ENCODE data around the gene ARHGAP31. TPM values are rescaled to one million over a fixed set of nuclear protein-coding genes. Genes with fewer than 3 reads are reported as not detected.

Gene ARHGAP31
- total RNA-seq, 2 experiments from 2014 or later: 1.6 to 1.7 TPM

DNA sequence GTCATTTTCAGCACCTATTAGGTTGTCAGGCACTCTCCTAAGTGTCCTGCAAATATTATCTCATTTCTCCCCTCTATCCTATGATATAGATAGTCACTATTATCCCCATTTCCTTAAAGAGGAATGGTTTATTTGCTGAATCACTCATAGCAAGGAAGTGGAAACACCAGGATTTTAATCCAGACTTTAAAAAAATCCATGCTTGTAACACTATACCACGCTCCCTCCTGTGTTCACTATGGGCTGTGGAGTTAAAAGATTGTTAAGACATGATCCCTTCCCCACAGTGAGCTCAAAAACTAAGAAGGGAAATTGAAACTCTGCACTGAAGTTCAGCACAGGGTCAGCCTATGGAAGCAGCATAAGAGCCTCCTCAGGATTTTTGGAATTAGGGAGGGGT is 109.0 kb downstream of the ARHGAP31 start:
- Mint-ChIP-seq H3K4me1 (no peaks in the 10 kb centered on the region), H3K4me3 (no peak overlapping the region)

DNA sequence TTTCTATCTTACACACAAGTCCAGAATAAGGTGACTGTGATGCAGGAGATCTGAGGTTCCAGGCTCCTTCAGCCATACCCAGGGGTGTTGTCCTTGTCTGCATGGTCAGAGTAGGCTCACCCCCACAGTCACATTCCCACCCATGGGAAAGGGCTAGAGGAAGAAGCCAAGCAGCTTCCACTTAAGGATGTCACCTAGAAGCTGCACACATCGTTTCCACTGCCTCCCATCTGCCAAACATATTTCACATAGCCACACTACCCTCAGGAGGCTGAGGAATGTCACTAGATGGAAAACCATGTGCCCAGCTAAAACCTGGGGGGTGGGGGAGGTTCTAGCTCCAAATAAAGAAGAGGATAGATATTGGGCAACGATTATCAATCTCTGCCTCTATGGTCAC is 111.1 kb downstream of the ARHGAP31 start:
- DNase-seq: no peak
- H3K27ac Mint-ChIP-seq: no peak overlapping the region
- no peaks in the 10 kb centered on the region for H3K36me3 Mint-ChIP-seq
- H3K4me3 Mint-ChIP-seq: no peak overlapping the region
- POLR2A ChIA-PET: no interaction called here
- H3K27me3 Mint-ChIP-seq: no peaks in the 10 kb centered on the region
- ATAC-seq (ENCODE audit: low read depth): no peak
- H3K9me3 Mint-ChIP-seq: no peaks in the 10 kb centered on the region
- H3K4me1 Mint-ChIP-seq: no peaks in the 10 kb centered on the region

More for the DNA sequence above, 109.0 kb downstream of the ARHGAP31 start:
- Mint-ChIP-seq H3K36me3 (peaks cover 3% of the 10 kb centered on the region), H3K9me3 (no peaks in the 10 kb centered on the region), H3K27me3 (no peaks in the 10 kb centered on the region), H3K27ac (no peak overlapping the region)
- no peak for ATAC-seq (ENCODE audit: low read depth)
- DNase-seq: no peak
- POLR2A ChIA-PET: no interaction called here

DNA sequence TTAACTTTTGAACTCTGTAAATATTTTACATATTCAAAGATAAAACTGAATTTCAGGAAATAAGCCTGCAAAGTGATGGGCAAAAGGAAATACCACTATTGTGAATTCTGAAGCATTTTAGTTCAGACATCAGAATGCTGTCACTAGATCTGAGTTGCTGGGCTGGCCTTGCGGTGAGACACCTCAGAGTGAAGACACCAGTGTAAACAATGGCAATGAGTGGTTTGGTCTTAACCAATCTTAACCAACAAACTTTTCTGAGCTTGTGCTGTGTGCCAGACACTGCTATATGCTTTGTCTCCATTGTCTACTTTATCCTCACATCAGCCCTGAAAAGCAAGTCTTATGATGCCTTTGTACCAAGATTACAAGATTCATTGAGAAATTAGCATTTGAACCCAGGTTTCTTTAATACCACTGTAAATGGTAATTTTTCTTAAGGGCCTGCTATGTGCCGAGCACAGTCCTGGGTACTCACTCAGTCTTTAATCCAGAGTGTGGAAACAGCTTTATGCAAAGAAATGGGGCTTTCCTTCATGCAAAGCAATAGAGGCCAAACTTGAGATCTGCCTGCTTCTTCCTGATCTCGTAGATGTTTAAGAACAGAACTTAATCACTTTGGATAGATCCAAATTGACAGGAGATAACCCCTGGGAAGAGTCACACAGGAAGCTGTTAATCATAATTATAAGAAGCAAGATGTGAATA is 114.2 kb downstream of the ARHGAP31 start:
- H3K9me3 Mint-ChIP-seq: no peaks in the 10 kb centered on the region
- DNase-seq (no peak), ATAC-seq (ENCODE audit: low read depth) (no peak)
- H3K27me3 Mint-ChIP-seq: no peaks in the 10 kb centered on the region
- H3K4me1 Mint-ChIP-seq: no peaks in the 10 kb centered on the region
- H3K27ac Mint-ChIP-seq: no peak overlapping the region
- no peak overlapping the region for H3K4me3 Mint-ChIP-seq
- H3K36me3 Mint-ChIP-seq: no peaks in the 10 kb centered on the region
- POLR2A ChIA-PET: no interaction called here

DNA sequence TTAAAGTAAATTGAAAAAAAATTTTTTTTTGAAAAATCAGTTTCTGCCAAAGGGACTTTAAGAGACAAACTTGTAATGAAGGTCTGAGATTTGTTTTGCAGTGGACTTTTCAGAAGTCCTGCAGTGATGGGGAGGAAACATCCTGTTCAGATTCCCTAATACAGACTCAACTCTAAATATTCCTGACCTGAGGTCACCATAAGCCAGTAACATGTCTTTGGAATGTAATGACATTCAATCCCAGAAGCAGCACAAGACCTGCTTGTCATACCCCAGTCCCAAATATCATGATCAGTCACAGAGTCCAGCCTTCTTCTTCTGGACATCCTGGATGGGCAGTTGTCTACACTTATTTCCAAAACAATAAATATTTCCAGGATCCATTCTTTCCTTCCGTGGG is 115.7 kb downstream of the ARHGAP31 start:
- no peak for DNase-seq
- ATAC-seq (ENCODE audit: low read depth): no peak
- POLR2A ChIA-PET: no interaction called here
- H3K4me1 Mint-ChIP-seq: peaks cover 3% of the 10 kb centered on the region
- no peak overlapping the region for H3K27ac Mint-ChIP-seq
- no peaks in the 10 kb centered on the region for H3K9me3 Mint-ChIP-seq
- H3K4me3 Mint-ChIP-seq: no peak overlapping the region
- H3K36me3 Mint-ChIP-seq: no peaks in the 10 kb centered on the region
- H3K27me3 Mint-ChIP-seq: no peaks in the 10 kb centered on the region

DNA sequence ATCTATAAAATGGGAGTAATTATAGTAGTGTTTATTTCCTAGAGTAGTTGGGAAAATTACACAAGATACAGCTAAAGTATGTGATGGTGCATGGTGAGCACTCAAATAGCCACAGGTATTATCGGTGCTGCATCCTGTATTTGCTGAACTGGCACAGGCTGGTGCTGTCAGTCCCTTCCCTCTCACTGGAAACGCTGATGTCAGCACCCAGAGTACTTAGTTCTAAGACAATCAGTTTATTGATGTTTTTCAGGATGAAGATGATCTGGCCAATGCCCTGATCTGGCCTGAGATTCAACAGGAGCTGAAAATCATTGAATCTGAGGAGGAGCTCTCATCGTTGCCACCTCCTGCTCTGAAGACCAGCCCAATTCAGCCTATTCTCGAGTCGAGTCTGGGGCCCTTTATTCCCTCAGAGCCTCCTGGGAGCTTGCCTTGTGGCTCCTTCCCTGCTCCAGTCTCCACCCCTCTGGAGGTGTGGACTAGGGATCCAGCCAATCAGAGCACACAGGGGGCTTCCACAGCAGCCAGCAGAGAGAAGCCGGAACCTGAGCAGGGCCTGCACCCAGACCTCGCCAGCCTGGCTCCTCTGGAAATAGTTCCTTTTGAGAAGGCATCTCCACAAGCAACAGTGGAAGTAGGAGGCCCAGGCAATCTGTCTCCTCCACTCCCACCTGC is 119.6 kb downstream of the ARHGAP31 start:
- H3K36me3 Mint-ChIP-seq: no peaks in the 10 kb centered on the region
- H3K27me3 Mint-ChIP-seq: no peaks in the 10 kb centered on the region
- H3K9me3 Mint-ChIP-seq: no peaks in the 10 kb centered on the region
- ATAC-seq (ENCODE audit: low read depth) (no peak), DNase-seq (no peak)
- no peak overlapping the region for H3K27ac Mint-ChIP-seq
- peaks cover 3% of the 10 kb centered on the region for H3K4me1 Mint-ChIP-seq
- POLR2A ChIA-PET: no interaction called here
- no peak overlapping the region for H3K4me3 Mint-ChIP-seq

DNA sequence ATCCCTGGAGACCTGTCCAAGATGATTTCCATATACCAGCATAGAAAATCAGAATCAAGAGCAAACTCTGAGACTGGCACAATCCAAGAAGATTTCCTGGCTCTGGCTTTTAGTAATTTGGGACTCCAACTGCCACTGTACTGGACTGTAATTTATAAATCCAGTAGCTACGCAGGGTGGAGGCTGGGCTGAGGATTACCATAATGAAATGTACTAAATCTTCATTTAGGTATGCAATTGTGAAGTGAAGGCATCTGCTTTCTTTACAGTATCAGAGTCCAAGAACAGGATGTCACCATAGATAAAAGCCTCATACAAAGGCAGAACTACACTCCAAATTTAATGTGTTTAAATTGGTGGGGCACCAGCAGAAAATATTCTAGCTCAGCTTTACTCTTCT is 122.7 kb downstream of the ARHGAP31 start:
- ATAC-seq (ENCODE audit: low read depth) (no peak), DNase-seq (no peak)
- peaks cover 1% of the 10 kb centered on the region for H3K9me3 Mint-ChIP-seq
- H3K4me1 Mint-ChIP-seq: peaks cover 9% of the 10 kb centered on the region
- no peak overlapping the region for H3K27ac Mint-ChIP-seq
- no peaks in the 10 kb centered on the region for H3K27me3 Mint-ChIP-seq
- POLR2A ChIA-PET: no interaction called here
- no peak overlapping the region for H3K4me3 Mint-ChIP-seq
- no peaks in the 10 kb centered on the region for H3K36me3 Mint-ChIP-seq

DNA sequence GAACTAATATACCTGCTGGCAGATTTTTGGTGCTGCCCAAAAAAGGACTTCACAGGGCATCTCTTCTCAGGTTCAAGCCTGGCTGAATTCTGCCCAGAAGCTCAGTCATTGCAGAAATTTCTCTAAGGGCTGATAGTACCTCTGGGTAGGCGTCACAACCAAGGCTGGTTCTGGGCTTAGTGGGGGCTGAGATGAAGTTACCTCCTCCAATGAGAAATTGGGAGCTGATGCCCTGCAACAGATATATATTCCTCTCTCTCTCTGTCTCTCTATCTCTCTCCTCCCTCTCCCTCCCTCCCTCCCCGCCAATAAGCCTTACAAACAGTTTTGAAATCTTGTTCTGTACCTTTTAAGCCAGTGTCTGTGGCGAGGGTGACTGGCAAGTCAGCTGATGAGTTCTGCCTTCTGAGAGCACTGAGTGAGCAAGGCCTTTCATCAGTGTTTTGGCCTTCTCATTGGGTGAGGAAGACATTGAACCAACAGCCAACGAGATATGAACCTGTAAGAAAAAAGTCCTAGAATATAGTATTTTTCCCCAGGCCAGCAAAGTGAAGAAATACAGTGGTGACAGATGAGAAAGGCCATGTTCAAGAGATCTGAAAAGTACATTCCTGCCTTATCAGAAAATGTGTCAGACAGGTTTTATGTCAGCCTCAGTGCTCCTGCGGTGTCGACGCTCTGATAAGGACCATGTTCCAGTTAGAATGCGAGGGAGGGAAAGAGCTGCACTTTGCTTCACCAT is 123.8 kb downstream of the ARHGAP31 start:
- Mint-ChIP-seq H3K36me3 (no peaks in the 10 kb centered on the region), H3K27me3 (no peaks in the 10 kb centered on the region), H3K4me1 (peaks cover 13% of the 10 kb centered on the region), H3K4me3 (no peak overlapping the region), H3K9me3 (peaks cover 8% of the 10 kb centered on the region), H3K27ac (no peak overlapping the region)
- ATAC-seq (ENCODE audit: low read depth): no peak
- no peak for DNase-seq
- POLR2A ChIA-PET: no interaction called here

DNA sequence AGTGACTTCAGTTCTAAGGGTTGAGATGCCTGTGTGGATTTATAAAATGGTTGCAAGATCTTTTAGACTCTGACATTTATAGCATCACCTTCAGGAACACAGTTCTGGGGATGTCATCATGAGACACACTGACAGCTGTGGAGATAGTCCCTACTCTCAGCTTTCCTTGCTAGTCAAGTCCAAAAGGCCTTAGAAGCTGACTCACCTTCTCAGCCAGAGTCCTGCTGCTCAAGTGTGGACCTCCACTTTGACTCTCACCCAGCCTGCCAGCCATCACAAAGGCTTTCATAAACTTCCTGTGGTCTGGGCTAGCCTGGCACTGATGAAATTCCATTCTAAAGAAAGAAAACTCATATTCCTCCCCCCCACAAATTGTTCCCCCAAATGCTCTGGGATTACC is 124.5 kb downstream of the ARHGAP31 start:
- POLR2A ChIA-PET: no interaction called here
- Mint-ChIP-seq H3K27me3 (no peaks in the 10 kb centered on the region), H3K4me3 (no peak overlapping the region), H3K9me3 (peaks cover 8% of the 10 kb centered on the region), H3K36me3 (no peaks in the 10 kb centered on the region), H3K27ac (no peak overlapping the region), H3K4me1 (peaks cover 13% of the 10 kb centered on the region)
- DNase-seq (no peak), ATAC-seq (ENCODE audit: low read depth) (no peak)

DNA sequence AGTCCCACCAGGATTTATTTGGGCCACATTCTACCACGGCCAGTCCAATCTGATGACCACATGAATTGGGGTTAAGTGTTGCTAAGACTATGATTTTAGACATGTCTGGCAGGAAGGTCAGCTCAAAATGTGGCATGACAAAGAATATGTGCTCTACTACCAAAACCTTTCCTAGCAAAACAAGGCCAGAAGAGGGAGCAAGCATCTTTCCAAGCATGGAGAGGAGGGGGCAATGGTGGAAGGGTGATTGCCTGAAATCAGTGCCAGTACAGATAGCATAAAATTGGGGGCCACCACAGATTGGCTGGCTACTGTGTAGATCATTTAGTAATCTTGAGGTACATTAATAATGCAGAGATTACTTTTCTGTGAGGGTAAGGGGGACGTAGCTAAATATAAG is 126.0 kb downstream of the ARHGAP31 start:
- Mint-ChIP-seq H3K27ac (no peak overlapping the region), H3K4me3 (no peak overlapping the region), H3K4me1 (peaks cover 10% of the 10 kb centered on the region), H3K36me3 (no peaks in the 10 kb centered on the region), H3K27me3 (no peaks in the 10 kb centered on the region), H3K9me3 (peaks cover 8% of the 10 kb centered on the region)
- no peak for ATAC-seq (ENCODE audit: low read depth)
- POLR2A ChIA-PET: interaction anchor here (0.7 kb wide), 1 partner anchor 14 kb away, joined by 3 read pairs; no protein-coding TSS in a partner anchor
- no peak for DNase-seq

DNA sequence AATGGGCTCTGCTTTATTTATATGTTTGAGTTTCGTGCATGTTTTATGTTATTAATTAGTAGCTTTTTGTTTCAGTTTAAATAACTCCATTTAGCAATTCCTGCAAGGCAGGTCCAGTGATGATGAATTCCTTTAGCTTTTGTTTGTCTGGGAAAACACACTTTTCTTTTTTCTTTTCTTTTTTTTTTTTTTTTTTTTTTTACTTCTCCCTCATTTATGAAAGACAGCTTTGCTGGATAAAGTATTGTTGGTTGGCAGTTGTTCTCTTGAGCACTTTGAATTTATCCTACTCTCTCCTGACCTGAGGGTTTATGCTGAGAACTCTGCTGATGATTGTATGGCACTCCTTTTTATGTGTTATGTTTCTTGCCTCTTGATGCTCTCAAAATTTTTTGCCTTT is 133.5 kb downstream of the ARHGAP31 start:
- ATAC-seq (ENCODE audit: low read depth): no peak
- Mint-ChIP-seq H3K36me3 (peaks cover 49% of the 10 kb centered on the region), H3K27ac (no peak overlapping the region), H3K27me3 (no peaks in the 10 kb centered on the region), H3K9me3 (peaks cover 32% of the 10 kb centered on the region), H3K4me3 (no peak overlapping the region), H3K4me1 (no peaks in the 10 kb centered on the region)
- POLR2A ChIA-PET: no interaction called here
- DNase-seq: no peak

DNA sequence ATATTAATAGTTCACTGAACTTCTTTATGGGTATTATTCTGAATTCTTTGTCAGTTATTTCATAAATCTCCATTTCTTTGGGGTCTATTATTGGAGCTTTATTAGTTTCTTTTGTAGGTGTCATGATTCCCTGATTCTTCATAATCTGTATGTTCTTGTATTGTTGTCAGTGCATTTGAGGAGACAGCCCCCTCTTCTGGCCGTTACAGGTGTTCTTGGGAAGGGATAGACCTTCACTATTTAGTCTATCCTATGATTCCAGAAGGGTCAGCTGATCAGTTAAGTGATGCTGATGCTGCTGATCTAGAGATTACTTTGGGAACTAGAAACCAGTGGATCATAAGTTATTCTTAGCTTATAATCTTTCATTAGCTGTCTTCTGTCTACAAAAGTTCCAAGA is 134.4 kb downstream of the ARHGAP31 start:
- H3K4me3 Mint-ChIP-seq: no peak overlapping the region
- DNase-seq (no peak), ATAC-seq (ENCODE audit: low read depth) (no peak)
- H3K36me3 Mint-ChIP-seq: peaks cover 54% of the 10 kb centered on the region
- H3K4me1 Mint-ChIP-seq: no peaks in the 10 kb centered on the region
- no peaks in the 10 kb centered on the region for H3K27me3 Mint-ChIP-seq
- POLR2A ChIA-PET: interaction anchor here (0.5 kb wide), 1 partner anchor 599 kb away, joined by 4 read pairs; no protein-coding TSS in a partner anchor
- no peak overlapping the region for H3K27ac Mint-ChIP-seq
- peaks cover 28% of the 10 kb centered on the region for H3K9me3 Mint-ChIP-seq

DNA sequence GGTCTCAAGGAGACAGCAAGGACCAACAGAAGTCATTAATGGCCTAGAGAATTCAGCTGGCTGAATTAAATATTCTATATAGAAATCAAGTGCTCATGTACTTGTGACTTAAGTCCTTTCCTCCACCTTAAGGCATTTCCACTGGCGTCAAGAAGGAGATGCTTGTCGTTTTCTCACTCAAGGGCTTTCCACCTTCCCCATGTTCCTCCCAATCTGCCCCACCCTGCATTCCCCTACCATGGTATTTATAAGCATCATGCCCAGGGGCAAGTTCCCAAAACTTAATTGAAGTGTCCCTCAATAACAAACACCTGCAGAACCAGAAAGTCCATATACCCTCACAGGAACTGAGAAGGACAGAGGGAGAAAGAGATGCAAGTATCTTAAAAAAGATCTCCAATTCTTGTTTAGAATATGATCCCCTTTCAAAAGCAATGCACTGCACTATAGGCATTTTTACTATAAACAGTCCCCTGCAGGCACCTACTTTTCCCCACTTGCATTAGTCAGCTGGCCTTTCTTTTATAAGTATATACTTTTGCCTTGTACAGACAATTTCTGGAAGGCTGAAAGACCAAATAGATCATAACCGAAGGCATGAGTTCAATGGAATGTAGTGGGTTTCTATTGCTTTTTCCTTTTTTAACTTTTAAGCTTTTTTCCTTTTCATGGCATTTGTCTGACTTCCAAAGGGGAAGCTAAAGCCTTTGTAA is 139.6 kb downstream of the ARHGAP31 start:
- H3K4me1 Mint-ChIP-seq: no peaks in the 10 kb centered on the region
- no peak overlapping the region for H3K27ac Mint-ChIP-seq
- no peak overlapping the region for H3K4me3 Mint-ChIP-seq
- H3K27me3 Mint-ChIP-seq: no peaks in the 10 kb centered on the region
- POLR2A ChIA-PET: interaction anchor here (0.7 kb wide), 1 partner anchor 14 kb away, joined by 3 read pairs; no protein-coding TSS in a partner anchor
- no peak for ATAC-seq (ENCODE audit: low read depth)
- no peak for DNase-seq
- H3K36me3 Mint-ChIP-seq: peaks cover 72% of the 10 kb centered on the region
- H3K9me3 Mint-ChIP-seq: peaks cover 10% of the 10 kb centered on the region

DNA sequence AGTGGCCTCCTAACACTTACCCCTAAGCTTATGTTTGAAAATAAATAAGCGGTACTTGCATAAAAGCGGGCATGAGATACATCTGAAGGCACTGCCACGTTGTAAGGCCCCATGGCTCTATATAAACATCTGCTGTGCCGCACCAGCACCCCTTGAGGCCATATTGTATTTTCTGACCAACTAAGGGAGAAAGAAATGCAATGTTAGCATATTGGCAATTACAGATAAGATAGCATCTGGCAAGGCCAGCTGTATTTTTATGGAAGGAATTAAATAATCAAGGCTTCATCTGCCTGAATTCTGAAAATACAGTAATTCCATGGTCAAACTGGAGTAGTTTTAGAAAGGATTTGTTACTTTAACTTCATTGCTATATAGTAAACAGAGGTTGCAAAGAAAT is 140.5 kb downstream of the ARHGAP31 start:
- no peak overlapping the region for H3K4me3 Mint-ChIP-seq
- no peak for DNase-seq
- no peak overlapping the region for H3K27ac Mint-ChIP-seq
- no peaks in the 10 kb centered on the region for H3K27me3 Mint-ChIP-seq
- H3K36me3 Mint-ChIP-seq: peaks cover 64% of the 10 kb centered on the region
- POLR2A ChIA-PET: interaction anchor here (0.7 kb wide), 1 partner anchor 14 kb away, joined by 3 read pairs; no protein-coding TSS in a partner anchor
- no peaks in the 10 kb centered on the region for H3K4me1 Mint-ChIP-seq
- ATAC-seq (ENCODE audit: low read depth): no peak
- peaks cover 7% of the 10 kb centered on the region for H3K9me3 Mint-ChIP-seq

Measured in activated naive CD8-positive, alpha-beta T cell treated with anti-CD3 and anti-CD28 coated beads, Interleukin-2, amount 10 ng/mL, durations not matched to agents 7 days and 5 days (primary cell).